Transverse colon (tissue), 4 donors: ENCODE measurements around the gene POLDIP3.
"Not testable (repeated sequence)": the region's sequence is repeated elsewhere in the genome, so short reads cannot be mapped to it uniquely, and the experiment has no call there.

Source experiments
- EP300 ChIP-seq: sonication (generic); formaldehyde crosslinking; IDR thresholded peaks from one replicate; pipeline ENCODE4 v1.6.1; 2017; ENCODE audit warnings: antibody characterized with exemption, low read depth
- POLR2A ChIP-seq: fragments of 450-650 bp; IDR thresholded peaks from one replicate; pipeline ENCODE4 v1.6.1; 2016; ENCODE audit warnings: antibody characterized with exemption, mild to moderate bottlenecking, moderate library complexity
- POLR2AphosphoS5 ChIP-seq, 3 donors: sonication (generic); formaldehyde crosslinking; IDR thresholded peaks; one replicate each; pipeline ENCODE4 v1.6.1; 2016; ENCODE audit warnings: antibody characterized with exemption in 3 of 3
- TF ChIP-seq, protein P1 (sequence below), 5 experiments: fragments of 200-600 bp in 3 of 5; fragments of 450-650 bp in 2 of 5; sonication (generic) in 3 of 5; IDR thresholded peaks; 1 replicate in 2 of 5; 2 replicates in 3 of 5; pipeline ENCODE4 v1.5.1; 2016 to 2017; ENCODE audit warnings: antibody characterized with exemption in 5 of 5, inconsistent platforms in 3 of 5, mild to moderate bottlenecking in 2 of 5, moderate library complexity in 1 of 5

DNA sequence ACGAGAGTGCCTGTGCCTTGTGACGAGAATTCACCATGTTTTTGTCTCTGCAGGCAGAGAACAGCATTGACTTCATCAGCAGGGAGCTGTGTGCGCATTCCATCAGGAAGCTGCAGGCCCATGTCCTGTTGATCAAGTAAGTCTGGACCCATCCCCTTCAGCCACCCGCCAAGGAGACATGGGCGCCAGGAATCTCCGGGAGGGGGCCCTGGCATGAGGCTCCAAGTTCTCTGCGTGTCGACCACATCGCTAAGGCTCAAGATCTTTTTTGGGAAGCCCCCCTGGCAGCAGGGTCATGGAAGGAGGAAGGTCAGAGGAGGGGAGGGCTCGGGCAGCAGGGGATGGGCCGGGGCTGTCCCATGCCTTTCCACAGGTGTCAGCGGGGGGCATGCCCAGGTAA is 43.6 kb downstream of the POLDIP3 start:
- TF ChIP-seq, protein P1, sequence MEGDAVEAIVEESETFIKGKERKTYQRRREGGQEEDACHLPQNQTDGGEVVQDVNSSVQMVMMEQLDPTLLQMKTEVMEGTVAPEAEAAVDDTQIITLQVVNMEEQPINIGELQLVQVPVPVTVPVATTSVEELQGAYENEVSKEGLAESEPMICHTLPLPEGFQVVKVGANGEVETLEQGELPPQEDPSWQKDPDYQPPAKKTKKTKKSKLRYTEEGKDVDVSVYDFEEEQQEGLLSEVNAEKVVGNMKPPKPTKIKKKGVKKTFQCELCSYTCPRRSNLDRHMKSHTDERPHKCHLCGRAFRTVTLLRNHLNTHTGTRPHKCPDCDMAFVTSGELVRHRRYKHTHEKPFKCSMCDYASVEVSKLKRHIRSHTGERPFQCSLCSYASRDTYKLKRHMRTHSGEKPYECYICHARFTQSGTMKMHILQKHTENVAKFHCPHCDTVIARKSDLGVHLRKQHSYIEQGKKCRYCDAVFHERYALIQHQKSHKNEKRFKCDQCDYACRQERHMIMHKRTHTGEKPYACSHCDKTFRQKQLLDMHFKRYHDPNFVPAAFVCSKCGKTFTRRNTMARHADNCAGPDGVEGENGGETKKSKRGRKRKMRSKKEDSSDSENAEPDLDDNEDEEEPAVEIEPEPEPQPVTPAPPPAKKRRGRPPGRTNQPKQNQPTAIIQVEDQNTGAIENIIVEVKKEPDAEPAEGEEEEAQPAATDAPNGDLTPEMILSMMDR (IDR thresholded peaks at IDR 0.05), result not testable (repeated sequence)
- not testable (repeated sequence) for TF ChIP-seq POLR2A; POLR2AphosphoS5 (IDR thresholded peaks at IDR 0.05); EP300
